PC-9 (cell line): Measurements from ENCODE around the gene GYPC. TPM values are rescaled to one million over a fixed set of nuclear protein-coding genes. Genes with fewer than 3 reads are reported as not detected.
"Not testable (repeated sequence)": the region's sequence is repeated elsewhere in the genome, so short reads cannot be mapped to it uniquely, and the experiment has no call there.

ENCODE experiments used
- BruUV-seq: library from RNA; stranded (reverse); fragments of 400-500 nt; replicated peaks from 2 replicates; lab custom pipeline; 2021; lab: Mats Ljungman, UMichigan
- CTCF ChIA-PET: fragments of 300-600 bp; sonication (Branson Sonifier 250); formaldehyde crosslinking; loops from one replicate; lab custom pipeline; 2022; ENCODE audit warnings: antibody characterized with exemption; lab: Charles Lee
- POLR2A ChIA-PET: fragments of 300-600 bp; sonication (Branson Sonifier 250); formaldehyde crosslinking; loops from one replicate; lab custom pipeline; 2022; ENCODE audit warnings: antibody characterized with exemption; ENCODE audit not compliant: unreplicated experiment; lab: Charles Lee
- DNase-seq, 2 experiments: peaks; one replicate each; pipeline versions ENCODE4 v3.0.0 to v3.0.0-alpha.2; 2015 to 2022; ENCODE audit warnings: mixed read lengths in 1 of 2
- H2AFZ ChIP-seq: fragments of 200-600 bp; sonication (generic); 2 replicates; pipeline ENCODE4 v1.8.1; 2017; ENCODE audit warnings: antibody characterized with exemption
- H3F3A ChIP-seq: fragments of 200-600 bp; sonication (generic); 2 replicates; pipeline ENCODE4 v1.8.1; 2017; ENCODE audit warnings: antibody characterized with exemption, mild to moderate bottlenecking, low read depth; ENCODE audit not compliant: insufficient read depth
- H3K27ac ChIP-seq: fragments of 200-600 bp; sonication (generic); 2 replicates; pipeline ENCODE4 v1.6.1; 2016; ENCODE audit warnings: mixed run types
- H3K27me3 ChIP-seq: fragments of 200-600 bp; sonication (generic); 2 replicates; pipeline ENCODE4 v1.6.1; 2016; ENCODE audit warnings: low read depth, mixed run types; ENCODE audit not compliant: insufficient read depth
- H3K36me3 ChIP-seq: fragments of 200-600 bp; sonication (generic); 2 replicates; pipeline ENCODE4 v1.6.1; 2016; ENCODE audit warnings: low read depth, mixed run types
- H3K4me1 ChIP-seq: fragments of 200-600 bp; sonication (generic); replicated peaks from 2 replicates; pipeline ENCODE4 v1.6.1; 2016; ENCODE audit warnings: mixed run types; ENCODE audit not compliant: insufficient read depth
- H3K4me2 ChIP-seq: fragments of 200-600 bp; sonication (generic); 2 replicates; pipeline ENCODE4 v1.6.1; 2017; ENCODE audit warnings: mixed run types
- H3K4me3 ChIP-seq: fragments of 200-600 bp; sonication (generic); 2 replicates; pipeline ENCODE4 v1.6.1; 2016; ENCODE audit warnings: mixed run types
- H3K79me2 ChIP-seq: fragments of 200-600 bp; sonication (generic); 2 replicates; pipeline ENCODE4 v1.6.1; 2017; ENCODE audit warnings: low read depth, mixed run types
- H3K9me2 ChIP-seq: fragments of 200-600 bp; sonication (generic); 2 replicates; pipeline ENCODE4 v1.8.1; 2017; ENCODE audit warnings: mild to moderate bottlenecking; ENCODE audit not compliant: insufficient read depth
- H3K9me3 ChIP-seq: fragments of 200-600 bp; sonication (generic); 2 replicates; pipeline ENCODE4 v1.8.1; 2016; ENCODE audit warnings: low read depth; ENCODE audit not compliant: insufficient read depth
- H4K20me1 ChIP-seq: fragments of 200-600 bp; sonication (generic); 2 replicates; pipeline ENCODE4 v1.8.1; 2017; ENCODE audit not compliant: insufficient read depth
- EZH2 ChIP-seq: fragments of 200-600 bp; sonication (generic); IDR thresholded peaks from 2 replicates; pipeline ENCODE4 v1.8.0; 2017; ENCODE audit warnings: antibody characterized with exemption, low read depth
- intact Hi-C: fragments of 100-400 bp; cut with micrococcal nuclease; formaldehyde crosslinking; loops from one replicate; pipeline ENCODE4 v1.10.0; 2022; ENCODE audit not compliant: unreplicated experiment
- total RNA-seq: library from RNA; stranded (reverse); gene quantifications from 2 replicates; pipeline ENCODE4 v1.2.3, GENCODE V29; 2021
- TF ChIP-seq, protein P1 (sequence below): fragments of 200-600 bp; sonication (generic); conservative IDR thresholded peaks from 2 replicates; pipeline ENCODE4 v1.6.1; 2017; ENCODE audit warnings: mixed run types, antibody characterized with exemption, mild to moderate bottlenecking, moderate library complexity

Gene GYPC
- total RNA-seq, 1 experiment from 2014 or later, result not detected

- no peaks in the 10 kb centered on the region for H4K20me1 ChIP-seq
- H3K4me1 ChIP-seq, result no peaks in the 10 kb centered on the region
- no peak overlapping the region for H2AFZ ChIP-seq
- CTCF ChIA-PET, result no interaction called here
- no peaks in the 10 kb centered on the region for H3K9me2 ChIP-seq
- peaks cover 44% of the 10 kb centered on the region for H3K27me3 ChIP-seq
- H3K4me3 ChIP-seq, result no peak overlapping the region
- no peaks in the 10 kb centered on the region for H3K9me3 ChIP-seq
- H3K79me2 ChIP-seq, result no peaks in the 10 kb centered on the region
- no peaks in the 10 kb centered on the region for H3K36me3 ChIP-seq
- intact Hi-C loops, result no loop called here
- no peak overlapping the region for H3K27ac ChIP-seq
- TF ChIP-seq EZH2, result no peak
- TF ChIP-seq, protein P1, sequence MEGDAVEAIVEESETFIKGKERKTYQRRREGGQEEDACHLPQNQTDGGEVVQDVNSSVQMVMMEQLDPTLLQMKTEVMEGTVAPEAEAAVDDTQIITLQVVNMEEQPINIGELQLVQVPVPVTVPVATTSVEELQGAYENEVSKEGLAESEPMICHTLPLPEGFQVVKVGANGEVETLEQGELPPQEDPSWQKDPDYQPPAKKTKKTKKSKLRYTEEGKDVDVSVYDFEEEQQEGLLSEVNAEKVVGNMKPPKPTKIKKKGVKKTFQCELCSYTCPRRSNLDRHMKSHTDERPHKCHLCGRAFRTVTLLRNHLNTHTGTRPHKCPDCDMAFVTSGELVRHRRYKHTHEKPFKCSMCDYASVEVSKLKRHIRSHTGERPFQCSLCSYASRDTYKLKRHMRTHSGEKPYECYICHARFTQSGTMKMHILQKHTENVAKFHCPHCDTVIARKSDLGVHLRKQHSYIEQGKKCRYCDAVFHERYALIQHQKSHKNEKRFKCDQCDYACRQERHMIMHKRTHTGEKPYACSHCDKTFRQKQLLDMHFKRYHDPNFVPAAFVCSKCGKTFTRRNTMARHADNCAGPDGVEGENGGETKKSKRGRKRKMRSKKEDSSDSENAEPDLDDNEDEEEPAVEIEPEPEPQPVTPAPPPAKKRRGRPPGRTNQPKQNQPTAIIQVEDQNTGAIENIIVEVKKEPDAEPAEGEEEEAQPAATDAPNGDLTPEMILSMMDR, result no peak
- no peak overlapping the region for H3K4me2 ChIP-seq
- POLR2A ChIA-PET, result no interaction called here
- H3F3A ChIP-seq, result no peaks in the 10 kb centered on the region
- no peak for DNase-seq
- no TSS peak for BruUV-seq
Measured at GRCh38 chr2:126637386-126637785, 18.6 kb upstream of the GYPC start.

DNA sequence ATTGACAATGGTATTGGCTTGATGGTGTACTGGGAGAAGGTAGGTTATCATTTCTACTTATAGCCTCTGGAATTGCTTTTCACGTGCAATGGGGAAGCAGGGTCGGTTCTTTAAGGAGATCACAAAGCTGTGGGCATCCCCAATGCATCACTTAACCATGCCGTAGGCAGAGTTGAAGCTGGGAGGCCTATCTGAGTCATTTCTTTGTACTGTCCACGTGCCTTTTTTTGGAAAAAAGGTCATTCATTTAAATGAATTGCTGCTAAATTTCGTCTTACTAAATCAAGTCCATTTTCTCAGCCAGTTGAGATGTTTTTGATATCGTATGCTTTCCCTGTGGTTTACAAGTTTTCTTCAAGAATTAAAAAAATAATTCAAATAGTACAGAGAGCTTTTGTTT lies 17.2 kb upstream of the GYPC start:
- Histone ChIP-seq H4K20me1 (no peaks in the 10 kb centered on the region), H3K79me2 (no peaks in the 10 kb centered on the region), H3K4me2 (no peak overlapping the region), H3K4me3 (no peak overlapping the region), H3K27ac (no peak overlapping the region), H2AFZ (no peak overlapping the region), H3K27me3 (peaks cover 51% of the 10 kb centered on the region), H3K4me1 (no peaks in the 10 kb centered on the region), H3K36me3 (no peaks in the 10 kb centered on the region), H3K9me3 (no peaks in the 10 kb centered on the region), H3K9me2 (no peaks in the 10 kb centered on the region), H3F3A (no peaks in the 10 kb centered on the region)
- no peak for DNase-seq
- TF ChIP-seq, protein P1, result no peak
- TF ChIP-seq EZH2, result no peak
- ChIA-PET POLR2A (no interaction called here), CTCF (no interaction called here)
- intact Hi-C loops, result no loop called here
- no TSS peak for BruUV-seq

DNA sequence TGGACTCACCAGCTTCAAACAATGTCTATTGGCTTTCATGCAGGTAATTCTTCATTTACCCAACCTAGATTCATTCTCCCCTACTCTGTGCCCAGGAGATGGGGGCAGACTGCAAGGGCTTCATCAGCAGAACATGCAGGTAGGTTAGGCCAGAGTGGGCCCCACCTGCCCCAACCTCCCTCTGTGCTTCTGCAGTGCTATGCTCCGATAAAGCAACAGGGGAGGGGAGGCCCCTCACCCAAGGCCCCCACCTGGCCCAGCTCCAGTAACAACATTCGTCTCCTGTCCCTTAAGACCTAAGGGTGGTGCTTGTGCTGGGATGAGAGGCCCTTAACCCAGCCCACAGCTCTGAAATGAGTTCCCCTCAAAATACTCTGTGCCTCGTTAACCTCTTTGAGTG lies 16.7 kb upstream of the GYPC start:
- Histone ChIP-seq H4K20me1 (no peaks in the 10 kb centered on the region), H3K27ac (no peak overlapping the region), H3K4me2 (no peak overlapping the region), H3K9me3 (no peaks in the 10 kb centered on the region), H3K9me2 (no peaks in the 10 kb centered on the region), H3F3A (no peaks in the 10 kb centered on the region), H3K36me3 (no peaks in the 10 kb centered on the region), H3K27me3 (peaks cover 51% of the 10 kb centered on the region), H3K4me1 (no peaks in the 10 kb centered on the region), H3K79me2 (no peaks in the 10 kb centered on the region), H2AFZ (no peak overlapping the region), H3K4me3 (no peak overlapping the region)
- intact Hi-C loops, result no loop called here
- DNase-seq, result no peak
- TF ChIP-seq, protein P1, result no peak
- TF ChIP-seq EZH2, result no peak
- CTCF ChIA-PET, result no interaction called here
- POLR2A ChIA-PET, result no interaction called here
- BruUV-seq, result no TSS peak

DNA sequence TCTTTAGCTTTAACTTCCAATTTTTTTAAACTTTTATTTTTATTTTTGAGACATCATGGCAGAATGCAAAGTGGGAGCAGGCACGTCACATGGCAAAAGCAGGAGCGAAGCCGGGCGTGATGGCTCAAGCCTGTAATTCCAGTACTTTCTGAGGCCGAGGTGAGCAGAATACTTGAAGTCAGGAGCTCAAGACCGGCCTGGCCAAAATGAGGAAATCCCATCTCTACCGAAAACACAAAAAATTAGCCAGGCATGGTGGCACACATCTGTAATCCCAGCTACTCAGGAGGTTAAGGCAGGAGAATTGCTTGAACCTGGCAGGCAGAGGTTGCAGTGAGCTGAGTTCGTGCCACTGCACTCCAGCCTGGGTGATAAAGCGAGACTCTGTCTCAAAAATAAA lies 14.7 kb upstream of the GYPC start:
- CTCF ChIA-PET, POLR2A ChIA-PET, DNase-seq, H3K4me3 ChIP-seq, H3K4me1 ChIP-seq, BruUV-seq, H3K4me2 ChIP-seq, H3K9me2 ChIP-seq, H2AFZ ChIP-seq, H3F3A ChIP-seq, H3K27ac ChIP-seq, H3K9me3 ChIP-seq, H3K36me3 ChIP-seq, H3K79me2 ChIP-seq, H4K20me1 ChIP-seq, intact Hi-C loops: not testable (repeated sequence)
- H3K27me3 ChIP-seq, result peaks cover 51% of the 10 kb centered on the region
